Subcutaneous abdominal adipose tissue (tissue), 5 donors: Measurements from ENCODE around the gene PLA2G15.

Source experiments
- H3K27ac ChIP-seq: one replicate; pipeline ENCODE4 v1.7.0; 2013; ENCODE audit warnings: low read depth, mild to moderate bottlenecking, inconsistent platforms, low read length, moderate library complexity
- H3K27me3 ChIP-seq, 5 donors: one replicate each; pipeline ENCODE4 v1.7.0; 2013; ENCODE audit warnings: low read length in 5 of 5, inconsistent platforms in 1 of 5; ENCODE audit not compliant: control insufficient read depth in 5 of 5, insufficient read depth in 4 of 5
- H3K36me3 ChIP-seq, 5 donors: one replicate each; pipeline ENCODE4 v1.7.0; 2013; ENCODE audit warnings: low read length in 5 of 5; ENCODE audit not compliant: control insufficient read depth in 5 of 5, insufficient read depth in 5 of 5
- H3K4me1 ChIP-seq, 5 donors: one replicate each; pipeline ENCODE4 v1.7.0; 2013; ENCODE audit warnings: low read length in 5 of 5, mild to moderate bottlenecking in 3 of 5, moderate library complexity in 1 of 5; ENCODE audit not compliant: control insufficient read depth in 5 of 5, insufficient read depth in 5 of 5
- H3K4me3 ChIP-seq, 5 donors: one replicate each; pipeline ENCODE4 v1.7.0; 2013; ENCODE audit warnings: low read length in 5 of 5, low read depth in 1 of 5
- H3K9ac ChIP-seq, 5 donors: one replicate each; pipeline ENCODE4 v1.7.0; 2013; ENCODE audit warnings: low read length in 5 of 5, mild to moderate bottlenecking in 4 of 5, moderate library complexity in 3 of 5
- H3K9me3 ChIP-seq, 5 donors: one replicate each; pipeline ENCODE4 v1.7.0; 2013; ENCODE audit warnings: low read length in 5 of 5; ENCODE audit not compliant: control insufficient read depth in 5 of 5
- donor health status: healthy.
- donor health status: healthy.
- donor health status: healthy.
- donor health status: healthy.
- donor health status: healthy.

The PLA2G15 gene

GRCh38 chr16:68289621-68290329 is 44.6 kb downstream of the PLA2G15 start:
- Histone ChIP-seq H3K27me3 (no peaks in the 10 kb centered on the region), H3K9me3 (no peaks in the 10 kb centered on the region), H3K9ac (no peak overlapping the region), H3K4me3 (peak overlapping the region in 1 of 5 donors; percentile 17), H3K27ac (peak overlapping the region; percentile 94), H3K36me3 (peaks cover 6 to 53% (median 40%) of the 10 kb centered on the region in 5 donors), H3K4me1 (peaks cover 26 to 76% (median 73%) of the 10 kb centered on the region in 5 donors)

- Histone ChIP-seq H3K36me3 (peaks cover 10 to 57% (median 46%) of the 10 kb centered on the region in 5 donors), H3K4me1 (peaks cover 21 to 70% (median 67%) of the 10 kb centered on the region in 5 donors), H3K9me3 (no peaks in the 10 kb centered on the region), H3K4me3 (no peak overlapping the region), H3K27ac (peak overlapping the region; percentile 94), H3K27me3 (no peaks in the 10 kb centered on the region), H3K9ac (peak overlapping the region in 1 of 5 donors; percentile 28)
Observed at GRCh38 chr16:68290450-68290849, 45.3 kb downstream of the PLA2G15 start.

GRCh38 chr16:68291227-68291626 is 46.1 kb downstream of the PLA2G15 start:
- no peak overlapping the region for H3K4me3 ChIP-seq
- peaks cover 21 to 62% (median 59%) of the 10 kb centered on the region in 5 donors for H3K4me1 ChIP-seq
- peak overlapping the region in 1 of 5 donors; percentile 9 for H3K9ac ChIP-seq
- H3K27ac ChIP-seq = peak overlapping the region; percentile 94
- H3K36me3 ChIP-seq = peaks cover 10 to 65% (median 54%) of the 10 kb centered on the region in 5 donors
- H3K27me3 ChIP-seq = no peaks in the 10 kb centered on the region
- no peaks in the 10 kb centered on the region for H3K9me3 ChIP-seq

- H3K9me3 ChIP-seq = no peaks in the 10 kb centered on the region
- no peak overlapping the region for H3K4me3 ChIP-seq
- H3K36me3 ChIP-seq = peaks cover 10 to 72% (median 65%) of the 10 kb centered on the region in 5 donors
- no peak overlapping the region for H3K9ac ChIP-seq
- H3K27me3 ChIP-seq = no peaks in the 10 kb centered on the region
- H3K4me1 ChIP-seq = peaks cover 18 to 60% (median 47%) of the 10 kb centered on the region in 5 donors
- H3K27ac ChIP-seq = peak overlapping the region; percentile 49
Observed at GRCh38 chr16:68292425-68292824, 47.3 kb downstream of the PLA2G15 start.

- Histone ChIP-seq H3K9ac (no peak overlapping the region), H3K27me3 (no peaks in the 10 kb centered on the region), H3K36me3 (peaks cover 27 to 97% (median 87%) of the 10 kb centered on the region in 5 donors), H3K9me3 (no peaks in the 10 kb centered on the region), H3K4me1 (peaks cover 4 to 56% (median 46%) of the 10 kb centered on the region in 5 donors), H3K4me3 (no peak overlapping the region), H3K27ac (peak overlapping the region; percentile 42)
Observed at GRCh38 chr16:68296291-68296690, 51.1 kb downstream of the PLA2G15 start.

- no peak overlapping the region for H3K9ac ChIP-seq
- peaks cover 2 to 52% (median 43%) of the 10 kb centered on the region in 5 donors for H3K4me1 ChIP-seq
- no peaks in the 10 kb centered on the region for H3K27me3 ChIP-seq
- H3K27ac ChIP-seq = peak overlapping the region; percentile 94
- no peaks in the 10 kb centered on the region for H3K9me3 ChIP-seq
- H3K4me3 ChIP-seq = no peak overlapping the region
- peaks cover 30 to 97% (median 85%) of the 10 kb centered on the region in 5 donors for H3K36me3 ChIP-seq
Observed at GRCh38 chr16:68296693-68297092, 51.5 kb downstream of the PLA2G15 start.

- peaks cover 0 to 44% (median 42%) of the 10 kb centered on the region in 5 donors for H3K4me1 ChIP-seq
- peak overlapping the region; percentile 94 for H3K27ac ChIP-seq
- peak overlapping the region in 3 of 5 donors; percentile 4 to 66 (median 32) for H3K9ac ChIP-seq
Observed at GRCh38 chr16:68297908-68298307, 52.7 kb downstream of the PLA2G15 start.

GRCh38 chr16:68298312-68298711 is 53.1 kb downstream of the PLA2G15 start:
- Histone ChIP-seq H3K27me3 (no peaks in the 10 kb centered on the region), H3K4me3 (no peak overlapping the region), H3K9ac (peak overlapping the region in 4 of 5 donors; percentile 4 to 66 (median 40)), H3K9me3 (no peaks in the 10 kb centered on the region), H3K27ac (peak overlapping the region; percentile 94), H3K4me1 (peaks cover 0 to 44% (median 42%) of the 10 kb centered on the region in 5 donors), H3K36me3 (peaks cover 32 to 96% (median 84%) of the 10 kb centered on the region in 5 donors)

More at GRCh38 chr16:68297908-68298307, 52.7 kb downstream of the PLA2G15 start:
- H3K9me3 ChIP-seq = no peaks in the 10 kb centered on the region
- H3K36me3 ChIP-seq = peaks cover 32 to 98% (median 87%) of the 10 kb centered on the region in 5 donors
- H3K4me3 ChIP-seq = no peak overlapping the region
- H3K27me3 ChIP-seq = no peaks in the 10 kb centered on the region

GRCh38 chr16:68298907-68299561 is 53.9 kb downstream of the PLA2G15 start:
- Histone ChIP-seq H3K27ac (peak overlapping the region; percentile 94), H3K9ac (no peak overlapping the region), H3K27me3 (no peaks in the 10 kb centered on the region), H3K4me1 (peaks cover 0 to 44% (median 42%) of the 10 kb centered on the region in 5 donors), H3K4me3 (no peak overlapping the region), H3K36me3 (peaks cover 35 to 96% (median 84%) of the 10 kb centered on the region in 5 donors), H3K9me3 (no peaks in the 10 kb centered on the region)
